GM19025 (cell line): ENCODE measurements around the gene IGFALS.
A peak's percentile ranks its signal among the peaks of the same experiment; 100 is the strongest.

Experiments
- ATAC-seq: cut with Tn5 transposase; IDR thresholded peaks from one replicate; pipeline ENCODE4 v1.9.1; 2021; ENCODE audit warnings: mild to moderate bottlenecking, low read depth, moderate library complexity; ENCODE audit not compliant: unreplicated experiment

IGFALS gene

DNA sequence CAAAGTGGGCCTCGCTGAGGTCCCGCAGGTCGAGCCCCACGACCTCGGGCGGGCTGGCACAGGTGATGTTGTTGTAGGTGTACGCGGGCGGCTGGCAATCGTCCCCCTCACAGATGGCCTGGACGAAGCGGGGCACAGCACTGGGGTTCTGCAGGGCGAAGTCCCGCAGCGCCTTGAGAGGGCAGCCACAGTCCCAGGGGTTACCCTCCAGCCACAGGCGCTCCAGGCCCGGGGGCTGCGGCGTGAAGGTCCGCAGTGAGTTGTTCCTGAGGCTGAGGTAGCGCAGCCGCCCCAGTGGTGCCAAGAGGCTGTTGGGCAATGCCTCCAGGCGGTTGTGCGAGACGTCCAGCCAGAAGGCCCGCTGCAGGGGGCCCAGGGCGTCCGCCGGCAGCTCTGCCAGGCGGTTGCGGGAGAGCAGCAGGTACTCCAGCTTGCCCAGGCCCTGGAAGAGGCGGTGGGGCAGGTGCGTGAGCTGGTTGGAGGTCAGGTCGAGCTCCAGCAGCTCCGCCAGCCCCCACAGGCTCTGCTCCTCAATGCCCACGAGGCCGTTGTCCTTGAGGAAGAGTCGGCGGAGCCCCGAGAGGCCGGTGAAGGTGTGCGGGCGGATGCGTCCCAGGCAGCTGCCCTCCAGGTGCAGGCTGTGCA lies 2.8 kb downstream of the IGFALS start:
- ATAC-seq = no peak

DNA sequence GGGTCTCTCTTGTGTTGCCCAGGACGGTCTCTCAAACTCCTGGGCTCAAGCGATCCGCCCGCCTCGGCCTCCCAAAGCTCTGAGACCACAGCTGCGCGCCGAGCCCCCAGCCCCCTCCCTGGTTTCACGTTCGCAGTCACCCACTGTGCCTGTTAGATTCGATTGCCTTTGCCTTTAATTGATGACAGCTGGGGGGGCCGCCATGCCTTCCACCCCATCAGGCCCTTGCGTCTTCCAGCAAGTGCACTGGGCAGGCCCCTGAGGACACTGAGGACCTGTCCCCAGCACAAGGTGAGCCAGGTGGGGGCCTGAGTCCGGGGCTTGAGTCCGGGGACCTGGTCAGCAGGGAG lies 3.3 kb downstream of the IGFALS start:
- no peak for ATAC-seq

DNA sequence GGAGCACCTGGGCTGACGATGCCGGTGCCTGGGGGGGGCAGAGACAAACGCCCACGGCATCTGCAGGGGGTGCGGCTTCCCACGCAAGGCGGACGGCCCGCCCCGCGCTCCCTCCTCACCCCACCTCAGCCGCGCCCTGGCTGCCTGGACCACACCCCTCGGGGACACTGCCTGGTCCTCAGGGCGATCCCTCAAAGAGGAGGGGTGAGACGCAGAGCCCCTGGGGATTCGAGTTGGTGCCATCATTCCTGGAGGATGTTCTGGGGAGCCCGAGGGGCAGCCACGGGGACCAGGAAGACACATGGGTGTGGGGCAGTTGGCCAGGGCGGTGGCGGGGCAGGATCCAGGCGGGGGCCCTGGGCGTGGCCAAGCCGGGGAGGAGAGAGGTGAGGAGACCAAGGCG lies 3.9 kb downstream of the IGFALS start:
- ATAC-seq = no peak

DNA sequence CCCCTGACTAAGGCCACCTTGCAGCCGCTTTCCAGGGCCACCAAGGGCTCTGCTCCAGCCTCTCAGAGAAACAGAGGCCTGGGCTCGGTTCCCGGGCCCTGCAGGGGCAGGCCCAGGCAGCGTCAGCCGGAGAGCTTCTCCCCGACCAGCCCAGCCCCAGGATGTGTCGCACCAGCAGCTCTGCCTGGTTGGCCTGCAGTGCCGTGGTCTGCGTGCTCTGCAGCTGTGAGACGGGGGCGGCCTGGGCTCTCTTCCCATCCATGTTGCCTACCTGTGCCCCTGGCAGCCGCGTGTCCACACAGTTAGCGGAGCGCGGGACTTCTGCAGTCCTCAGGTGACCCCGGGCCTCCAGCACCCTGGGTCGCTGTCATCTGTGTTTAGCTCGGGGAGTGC lies 4.8 kb downstream of the IGFALS start:
- no peak for ATAC-seq

DNA sequence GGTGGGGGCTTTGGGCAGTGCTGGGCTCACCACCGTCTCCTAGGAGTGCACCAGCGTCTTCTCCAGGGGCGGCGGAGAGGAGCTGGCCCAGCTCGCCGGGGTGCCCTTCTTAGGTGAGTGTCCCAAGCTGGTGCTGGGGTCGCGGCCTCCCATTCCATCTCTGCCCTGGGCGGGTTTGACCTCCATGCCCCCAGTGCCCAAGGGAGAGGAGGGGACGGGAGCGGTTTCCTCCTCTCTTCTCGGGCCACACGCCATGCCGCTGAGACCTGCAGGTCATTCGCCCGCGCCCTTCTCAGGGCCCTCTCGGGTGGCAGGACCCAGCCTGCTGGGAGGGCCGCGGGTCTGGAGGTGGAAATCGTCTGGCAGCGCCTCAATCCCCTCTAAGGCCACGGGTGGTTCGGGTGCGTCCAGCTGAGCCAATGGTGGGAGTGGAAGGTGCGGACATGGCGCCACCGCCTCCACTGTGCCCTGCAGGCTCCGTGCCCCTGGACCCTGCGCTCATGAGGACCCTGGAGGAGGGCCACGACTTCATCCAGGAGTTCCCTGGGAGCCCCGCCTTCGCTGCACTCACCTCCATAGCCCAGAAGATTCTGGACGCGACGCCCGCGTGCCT lies 5.3 kb downstream of the IGFALS start:
- no peak for ATAC-seq

DNA sequence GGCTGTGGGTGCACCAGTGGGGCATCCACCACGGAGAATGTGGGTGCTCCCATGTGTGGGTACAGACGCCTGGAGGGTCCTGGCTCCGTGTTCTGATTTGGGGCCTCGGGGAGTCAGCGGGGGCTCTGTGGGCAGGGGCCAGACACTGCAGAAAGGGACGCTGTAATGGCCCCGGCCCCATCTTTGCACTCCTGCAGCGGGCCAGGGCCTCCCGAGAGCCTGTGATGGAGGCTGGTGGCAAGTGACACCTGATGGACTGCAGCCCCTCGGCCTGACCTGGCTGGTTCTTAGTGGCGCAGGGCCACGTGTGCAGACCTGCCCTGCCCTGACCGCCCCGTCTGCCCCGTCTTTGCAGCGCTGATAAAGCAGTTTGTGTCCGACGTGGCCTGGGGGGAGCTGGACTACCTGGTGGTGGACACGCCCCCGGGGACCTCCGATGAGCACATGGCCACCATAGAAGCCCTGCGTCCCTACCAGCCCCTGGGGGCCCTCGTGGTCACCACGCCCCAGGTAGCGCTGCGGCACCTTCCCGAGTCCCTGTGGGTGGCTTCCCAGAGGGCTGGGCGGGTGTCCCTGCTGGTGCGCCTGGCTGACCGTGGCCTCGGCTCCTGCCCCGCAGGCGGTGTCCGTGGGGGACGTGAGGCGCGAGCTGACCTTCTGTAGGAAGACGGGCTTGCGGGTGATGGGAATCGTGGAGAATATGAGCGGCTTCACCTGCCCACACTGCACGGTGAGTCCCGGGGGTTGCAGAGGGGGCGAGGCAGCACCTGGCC lies 6.0 kb downstream of the IGFALS start:
- ATAC-seq = no peak

DNA sequence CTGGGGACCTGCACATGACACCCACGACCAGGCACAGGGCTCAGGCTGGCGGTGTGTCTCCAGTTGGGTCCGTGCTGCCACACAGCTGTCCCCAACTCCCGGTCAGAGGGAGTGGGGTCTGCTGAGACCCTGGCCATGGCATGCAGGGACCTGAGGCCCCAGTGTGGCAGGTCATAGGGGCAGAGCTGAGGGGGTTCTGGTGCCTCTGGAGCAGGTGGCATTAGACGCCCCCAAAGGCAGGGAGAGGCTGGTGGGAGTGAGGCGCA lies 6.5 kb downstream of the IGFALS start:
- ATAC-seq = no peak

DNA sequence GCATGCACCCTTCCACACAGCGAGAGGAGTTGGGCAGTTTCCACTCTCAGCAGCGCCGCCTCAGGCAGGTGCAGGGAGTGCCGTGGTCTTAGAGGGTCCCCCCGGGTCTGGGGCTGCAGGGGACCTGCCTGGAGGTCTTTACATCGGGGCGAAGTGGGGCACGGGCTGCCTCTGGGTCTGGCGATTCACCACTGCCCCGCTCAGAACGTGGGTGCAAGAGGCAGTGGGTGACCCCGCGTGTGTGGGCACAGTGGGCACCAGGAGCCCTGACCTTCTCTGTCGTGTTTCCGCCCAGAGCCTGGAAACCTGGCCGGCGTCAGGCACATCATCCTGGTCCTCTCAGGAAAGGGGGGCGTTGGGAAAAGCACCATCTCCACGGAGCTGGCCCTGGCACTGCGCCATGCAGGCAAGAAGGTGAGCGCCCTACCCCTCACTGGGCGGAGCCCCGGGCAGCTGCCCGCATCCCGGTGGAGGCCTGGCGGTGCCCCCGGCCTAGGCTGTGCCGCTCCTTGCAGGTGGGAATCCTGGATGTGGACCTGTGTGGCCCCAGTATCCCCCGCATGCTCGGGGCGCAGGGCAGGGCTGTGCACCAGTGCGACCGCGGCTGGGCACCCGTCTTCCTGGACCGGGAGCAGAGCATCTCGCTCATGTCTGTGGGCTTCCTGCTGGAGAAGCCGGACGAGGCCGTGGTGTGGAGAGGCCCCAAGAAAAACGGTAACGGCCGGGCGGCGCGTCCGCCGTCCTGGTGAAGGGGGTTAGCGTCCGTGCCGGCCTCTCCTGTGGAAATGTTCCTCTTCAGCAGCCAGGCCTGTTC lies 7.1 kb downstream of the IGFALS start:
- no peak for ATAC-seq

DNA sequence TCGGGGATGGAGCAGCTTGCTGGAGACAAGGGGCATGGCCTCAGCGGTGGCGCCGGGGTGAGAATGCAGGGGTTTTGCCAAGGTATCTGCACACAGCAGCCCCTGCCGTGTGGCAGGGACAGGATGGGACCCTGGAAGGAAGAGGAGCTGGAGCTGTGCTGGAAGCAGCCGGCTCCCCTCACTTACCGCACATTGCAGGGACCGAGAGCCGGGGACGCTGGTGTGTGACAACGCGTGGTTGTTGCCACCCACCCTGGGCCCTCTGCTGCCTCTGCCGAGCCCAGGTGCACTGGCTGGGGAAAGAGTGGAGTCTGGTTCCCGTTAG lies 7.7 kb downstream of the IGFALS start:
- no peak for ATAC-seq

DNA sequence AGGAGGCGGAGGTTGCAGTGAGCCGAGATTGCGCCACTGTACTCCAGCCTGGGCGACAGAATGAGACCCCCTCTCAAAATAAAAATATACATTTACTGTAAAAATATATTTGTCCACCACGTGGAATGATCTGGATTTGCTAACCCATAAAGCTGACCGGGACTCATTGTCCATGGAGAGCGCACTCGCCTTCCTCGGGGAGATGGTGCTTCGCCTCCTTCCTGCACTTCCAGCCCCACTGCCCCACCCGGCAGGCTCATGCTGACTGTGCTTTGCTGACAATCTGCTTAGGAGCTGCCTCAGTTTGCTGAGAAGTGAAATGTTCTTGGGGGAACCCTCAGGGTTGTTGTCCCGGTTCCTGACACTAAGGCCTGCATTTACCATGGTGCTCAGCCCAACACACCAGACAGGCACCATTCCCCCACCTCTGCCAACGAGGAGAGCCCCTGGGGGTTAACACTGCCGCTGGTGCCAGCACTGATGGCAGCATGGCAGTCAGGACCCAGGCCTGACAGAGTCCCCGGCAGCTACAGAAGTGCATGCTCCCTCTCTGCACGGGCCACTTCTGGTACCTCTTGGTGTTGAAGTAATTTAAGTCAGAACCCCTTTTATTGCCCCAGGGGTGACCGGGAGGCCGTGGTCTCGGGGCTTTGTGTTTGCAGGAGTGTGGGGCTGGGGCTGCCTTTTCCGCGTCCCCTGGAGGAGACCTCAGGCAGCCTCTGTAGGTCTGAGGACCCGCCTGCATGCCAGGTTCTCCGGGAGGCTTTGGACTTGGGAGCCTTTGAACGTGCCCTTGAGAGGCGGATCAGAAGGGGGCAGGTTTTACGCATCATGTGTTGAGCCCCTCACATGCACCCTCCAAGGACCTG lies 8.3 kb downstream of the IGFALS start:
- no peak for ATAC-seq

DNA sequence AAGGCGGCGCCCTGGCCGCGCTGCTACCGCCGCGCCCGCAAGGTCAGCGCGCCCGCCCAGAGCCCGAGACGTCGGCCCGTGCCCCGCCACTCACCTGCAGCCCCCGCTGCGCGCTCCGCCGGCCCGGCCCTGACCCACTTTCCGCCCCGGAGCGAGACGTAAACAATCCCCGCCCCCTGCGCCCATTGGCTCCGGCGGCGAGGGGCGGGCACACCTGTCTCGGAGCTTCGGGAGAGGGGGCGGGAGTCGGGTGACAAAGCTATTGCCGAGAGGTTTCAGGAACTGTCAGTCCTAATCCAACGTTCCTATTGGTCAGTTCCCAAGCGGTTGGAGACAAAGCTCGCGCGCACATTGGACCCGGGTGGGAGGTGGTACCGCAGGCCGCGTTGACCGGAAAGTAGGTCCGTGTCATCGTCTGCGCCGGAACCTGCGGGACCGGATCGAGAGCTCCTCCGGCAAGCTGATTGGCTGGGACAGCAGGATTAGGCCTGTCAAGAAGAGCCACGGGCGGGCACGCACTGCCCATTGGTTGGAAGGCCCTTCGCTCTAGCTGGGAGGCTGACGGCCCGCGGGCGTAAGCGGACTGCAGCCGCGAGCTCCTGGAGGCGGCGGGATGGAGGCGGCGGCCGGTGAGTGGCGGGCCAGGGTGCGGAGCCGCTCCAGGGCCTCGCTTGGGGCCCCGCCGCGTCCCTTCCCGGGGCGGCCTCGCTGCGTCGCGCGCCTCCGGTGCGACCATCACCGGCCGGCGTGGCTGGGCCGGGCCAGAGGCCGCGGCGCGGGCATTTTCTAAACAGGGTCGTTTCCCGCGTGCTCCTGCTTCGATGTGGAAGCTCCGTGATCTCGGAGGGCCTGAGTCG lies 10.9 kb downstream of the IGFALS start, which contains the start of the genes NUBP2 and SPSB3:
NUBP2 (plus strand) TSS at position 553 of the 857 bp plus-strand sequence; CDS start at position 614, 61 bp downstream.
SPSB3 (minus strand) TSS at position 164 of the 857 bp plus-strand sequence. CDS start 1,088 bp downstream, outside the sequence.
- ATAC-seq = peak; percentile 82

DNA sequence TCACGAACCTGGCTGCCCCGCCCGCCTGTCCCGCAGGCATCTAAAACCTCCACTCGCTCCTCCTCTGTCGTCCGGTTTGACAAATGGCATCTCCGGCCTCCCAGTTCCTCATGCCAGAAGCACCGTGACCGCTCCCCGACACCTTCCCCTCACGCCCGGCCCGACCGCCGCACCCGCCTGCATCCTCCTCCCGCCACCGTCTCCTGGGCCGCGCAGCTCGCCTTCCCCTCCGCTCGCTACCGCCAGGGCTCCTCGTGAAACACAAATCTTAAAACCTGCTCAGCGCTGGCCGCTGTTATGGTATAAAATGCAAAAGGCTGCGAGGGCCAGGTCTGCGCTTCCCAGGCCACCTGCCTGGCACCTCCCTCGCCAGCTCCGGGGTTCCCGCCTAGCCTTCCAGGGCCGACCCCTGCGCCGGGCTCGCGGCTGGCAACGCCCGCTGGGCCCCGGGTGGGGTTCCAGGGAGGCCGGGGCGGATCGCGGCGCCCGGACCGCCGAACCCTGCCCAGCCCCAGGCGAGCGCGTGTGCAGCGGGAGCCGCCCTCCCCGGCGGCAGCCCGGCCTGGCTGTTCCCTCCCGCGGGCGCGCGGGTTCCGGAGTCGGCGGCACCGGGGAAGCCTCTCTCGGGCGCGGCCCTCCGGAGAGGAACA lies 11.6 kb downstream of the IGFALS start:
- ATAC-seq = peak; percentile 2

DNA sequence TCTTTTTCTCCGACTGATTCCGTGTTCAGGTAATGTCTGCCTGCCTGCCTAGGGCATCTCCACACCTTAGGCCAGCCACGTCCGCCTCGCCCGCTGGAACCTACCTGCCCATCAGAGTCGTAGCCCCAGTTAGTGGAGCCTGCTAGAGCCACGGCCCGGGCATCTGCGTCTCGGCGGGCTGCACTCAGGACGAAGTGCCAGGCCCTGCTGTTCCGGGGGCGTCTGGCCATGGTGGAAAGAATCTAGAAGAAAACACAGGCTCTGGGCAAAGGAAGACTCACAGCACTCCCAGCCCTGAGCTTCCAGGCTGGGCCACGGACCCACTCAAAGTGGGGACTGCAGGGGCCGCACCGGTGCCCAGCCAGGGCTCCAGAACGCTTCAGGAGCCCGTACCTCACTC lies 12.3 kb downstream of the IGFALS start:
- ATAC-seq = no peak

DNA sequence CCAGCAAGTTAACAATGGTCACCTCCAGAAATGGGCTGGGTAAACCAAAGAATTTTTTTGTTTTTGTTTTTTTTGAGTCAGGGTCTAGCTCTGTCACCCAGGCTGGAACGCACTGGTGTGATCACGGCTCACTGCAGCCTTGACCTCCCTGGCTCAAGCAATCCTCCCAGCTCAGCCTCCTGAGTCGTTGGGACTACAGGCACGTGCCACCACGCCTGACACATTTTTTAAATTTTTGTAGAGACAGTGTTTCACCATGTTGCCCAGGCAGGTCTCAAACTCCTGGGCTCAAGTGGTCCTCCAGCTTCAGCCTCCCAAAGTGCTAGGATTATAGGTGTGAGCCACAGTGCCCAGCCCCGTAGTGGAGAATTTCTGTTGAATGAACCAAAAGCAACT lies 12.8 kb downstream of the IGFALS start:
- no peak for ATAC-seq

DNA sequence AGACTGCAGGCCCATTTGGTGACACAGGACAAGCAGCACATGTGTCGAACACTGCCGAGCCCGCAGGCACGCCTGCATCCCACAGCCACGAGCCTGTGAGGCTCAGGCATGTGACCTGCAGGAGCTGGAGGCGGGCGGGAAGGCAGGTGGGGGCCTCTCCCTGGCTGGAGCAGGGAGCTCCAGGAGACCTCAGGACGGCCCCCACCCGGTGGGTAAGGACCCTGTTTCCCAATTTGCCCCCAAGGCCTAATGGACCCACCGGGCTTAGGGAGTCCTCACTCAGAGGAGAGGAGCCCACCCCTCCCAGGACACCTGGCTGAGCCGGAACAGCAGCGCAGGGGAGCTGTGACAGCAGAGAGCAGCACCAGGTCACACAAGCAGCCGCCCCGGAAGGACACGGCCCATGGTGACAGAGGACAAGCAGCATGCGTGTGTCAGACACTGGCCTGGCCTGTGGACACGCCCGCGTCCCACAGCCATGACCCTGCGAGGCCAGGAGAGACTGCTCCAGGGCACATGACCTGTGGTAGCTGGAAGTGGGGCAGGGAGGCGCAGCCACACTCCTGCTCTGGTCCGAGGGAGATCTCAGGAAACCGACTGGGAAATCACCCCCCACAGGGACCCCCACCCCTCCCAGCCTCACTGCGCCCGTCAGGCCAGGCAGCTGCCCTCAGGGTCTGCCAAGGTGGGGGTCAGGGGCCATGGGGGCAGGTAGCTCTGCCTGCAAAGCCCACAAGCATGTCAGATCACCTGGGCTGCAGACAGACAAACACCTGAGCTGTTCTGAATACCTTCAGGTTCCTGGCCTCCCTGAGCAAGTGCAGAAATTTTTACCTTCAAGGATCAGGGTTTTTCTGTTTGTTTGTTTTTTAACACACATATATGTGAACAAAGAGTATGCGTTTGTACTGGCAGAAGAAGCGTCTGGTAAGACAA lies 13.5 kb downstream of the IGFALS start:
- no peak for ATAC-seq

DNA sequence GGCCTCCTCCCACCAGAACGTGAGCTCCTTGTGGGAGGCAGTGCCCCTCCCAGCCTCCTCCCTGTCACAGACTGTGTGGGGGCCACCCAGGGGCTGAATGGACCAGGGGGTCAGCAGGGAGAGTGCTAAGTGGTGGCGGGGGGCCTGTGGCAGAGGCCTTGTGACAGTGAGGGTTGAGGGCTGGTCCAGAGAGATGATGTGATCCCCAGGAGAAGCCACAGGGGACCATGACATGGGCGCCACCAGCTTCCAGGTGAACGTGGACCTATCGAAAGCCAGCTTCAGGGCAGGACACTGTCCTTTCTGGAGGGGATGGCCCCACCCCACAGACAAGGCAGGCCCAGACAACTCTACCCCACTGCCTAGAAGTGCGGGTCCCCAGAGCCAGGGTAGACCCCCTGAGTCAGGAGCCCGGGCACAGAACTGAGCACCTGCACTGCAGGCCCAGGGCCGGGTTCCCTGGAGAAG lies 14.2 kb downstream of the IGFALS start:
- no peak for ATAC-seq
